Kidney epithelial cell (primary cell): ENCODE measurements around the gene WNT11. TPM values are rescaled to one million over a fixed set of nuclear protein-coding genes. Genes with fewer than 3 reads are reported as not detected.

Source experiments
- DNase-seq: peaks from one replicate; pipeline ENCODE4 v3.0.0-alpha.2; 2010; ENCODE audit warnings: low read depth
- H3K27me3 ChIP-seq: 2 replicates; pipeline ENCODE4 v1.6.0; 2011; ENCODE audit warnings: low read length; ENCODE audit not compliant: control insufficient read depth, insufficient read depth
- H3K36me3 ChIP-seq: 2 replicates; pipeline ENCODE4 v1.5.1; 2011; ENCODE audit warnings: low read length; ENCODE audit not compliant: control insufficient read depth, insufficient read depth
- H3K4me3 ChIP-seq: 2 replicates; pipeline ENCODE4 v1.5.1; 2011; ENCODE audit warnings: low read depth, mild to moderate bottlenecking, control low read depth, low read length
- CTCF ChIP-seq: IDR thresholded peaks from 2 replicates; pipeline ENCODE4 v1.5.1; 2011; ENCODE audit warnings: mild to moderate bottlenecking, moderate library complexity, low read length, control low read depth, inconsistent platforms; ENCODE audit not compliant: insufficient read depth, poor library complexity, severe bottlenecking
- total RNA-seq: library from RNA; depleted of rRNA; stranded (reverse); fragments of >200 nt; gene quantifications from 2 replicates; pipeline ENCODE4 v1.2.3, GENCODE V29; 2015

Gene WNT11
- total RNA-seq, 1 donor from 2014 or later = 0.21 TPM

- Histone ChIP-seq H3K36me3 (no peaks in the 10 kb centered on the region), H3K27me3 (peaks cover 21% of the 10 kb centered on the region), H3K4me3 (no peak overlapping the region)
- TF ChIP-seq CTCF = no peak
- no peak for DNase-seq
These were observed 38.7 kb downstream of the WNT11 start for GRCh38 chr11:76167590-76167989.

GRCh38 chr11:76166314-76166713, 40.0 kb downstream of the WNT11 start:
- DNase-seq = no peak
- TF ChIP-seq CTCF = no peak
- no peak overlapping the region for H3K4me3 ChIP-seq
- peaks cover 23% of the 10 kb centered on the region for H3K27me3 ChIP-seq
- H3K36me3 ChIP-seq = no peaks in the 10 kb centered on the region

GRCh38 chr11:76164861-76165751, 41.2 kb downstream of the WNT11 start:
- Histone ChIP-seq H3K27me3 (peaks cover 27% of the 10 kb centered on the region), H3K4me3 (no peak overlapping the region), H3K36me3 (no peaks in the 10 kb centered on the region)
- no peak for TF ChIP-seq CTCF
- no peak for DNase-seq

GRCh38 chr11:76164081-76164480, 42.2 kb downstream of the WNT11 start:
- peaks cover 24% of the 10 kb centered on the region for H3K27me3 ChIP-seq
- DNase-seq = no peak
- no peak for TF ChIP-seq CTCF
- H3K36me3 ChIP-seq = no peaks in the 10 kb centered on the region
- no peak overlapping the region for H3K4me3 ChIP-seq

- peaks cover 26% of the 10 kb centered on the region for H3K27me3 ChIP-seq
- no peak for DNase-seq
- H3K4me3 ChIP-seq = no peak overlapping the region
- H3K36me3 ChIP-seq = no peaks in the 10 kb centered on the region
- no peak for TF ChIP-seq CTCF
These were observed 42.9 kb downstream of the WNT11 start for GRCh38 chr11:76163289-76163880.
